Neural progenitor cell (in vitro differentiated cells): ENCODE measurements around the gene BDKRB2.

Experiments used
- CTCF ChIP-seq: fragments of 200-600 bp; sonication (generic); IDR thresholded peaks from 2 replicates; pipeline ENCODE4 v1.5.1; 2017; ENCODE audit warnings: antibody characterized with exemption, mild to moderate bottlenecking
- EZH2 ChIP-seq: fragments of 200-600 bp; sonication (generic); IDR thresholded peaks from 2 replicates; pipeline ENCODE4 v1.6.1; 2017; ENCODE audit warnings: antibody characterized with exemption, mild to moderate bottlenecking, moderate library complexity

- TF ChIP-seq CTCF (no peak), EZH2 (no peak)
Measured at GRCh38 chr14:96229315-96229714, 24.7 kb downstream of the BDKRB2 start.
